ENCODE measurements around the gene COL12A1.

GRCh38 chr6:75204217-75204958, 1.5 kb downstream of the COL12A1 start:
- TF ChIP-seq CTCF (IDR thresholded peaks at IDR 0.05) (peak; percentile 61 to 67 (median 63)), POLR2A (IDR thresholded peaks at IDR 0.05) (no peak)

Data from right lobe of liver (tissue), 4 donors.